IMR-90 (cell line): ENCODE data around the gene UBASH3B. TPM values are rescaled to one million over a fixed set of nuclear protein-coding genes. Genes with fewer than 3 reads are reported as not detected.

Experiments used
- ATAC-seq: fragments of 200-7000 bp; cut with Tn5 transposase; 2 replicates; pipeline ENCODE4 v1.9.1; 2020; ENCODE audit warnings: low read depth, mild to moderate bottlenecking, moderate library complexity
- BruUV-seq: library from RNA; stranded (reverse); fragments of 400-500 nt; replicated peaks from 2 replicates; lab custom pipeline; 2021; lab: Mats Ljungman, UMichigan
- CTCF ChIA-PET: fragments of 300-600 bp; formaldehyde crosslinking; extraction: SDS; loops from one replicate; lab custom pipeline; 2021; ENCODE audit warnings: antibody characterized with exemption; lab: Yijun Ruan, JAX
- POLR2A ChIA-PET: fragments of 300-600 bp; sonication (Branson Sonifier 250); formaldehyde crosslinking; loops from one replicate; lab custom pipeline; 2022; ENCODE audit warnings: antibody characterized with exemption; ENCODE audit not compliant: unreplicated experiment; lab: Charles Lee
- DNase-seq: peaks from one replicate; pipeline ENCODE4 v3.0.0; 2013
- H2AFZ ChIP-seq: replicated peaks from 2 replicates; pipeline ENCODE3; 2013; ENCODE audit warnings: low read length, mild to moderate bottlenecking; ENCODE audit not compliant: poor library complexity
- H2AK5ac ChIP-seq: 2 replicates; pipeline ENCODE4 v1.6.1; 2013; ENCODE audit warnings: low read depth, low read length, inconsistent platforms
- H2AK9ac ChIP-seq: replicated peaks from 2 replicates; pipeline ENCODE3; 2013; ENCODE audit warnings: mild to moderate bottlenecking, low read depth, low read length, moderate library complexity; ENCODE audit not compliant: poor library complexity
- H2BK120ac ChIP-seq: 2 replicates; pipeline ENCODE4 v1.6.1; 2013; ENCODE audit warnings: low read depth, low read length, inconsistent platforms
- H2BK15ac ChIP-seq: 3 replicates; pipeline ENCODE4 v1.6.1; 2013; ENCODE audit warnings: low read depth, low read length, inconsistent platforms
- H2BK20ac ChIP-seq: 2 replicates; pipeline ENCODE4 v1.6.1; 2013; ENCODE audit warnings: low read depth, mild to moderate bottlenecking, inconsistent platforms, low read length, moderate library complexity
- H2BK5ac ChIP-seq: 2 replicates; pipeline ENCODE4 v1.6.1; 2013; ENCODE audit warnings: mild to moderate bottlenecking, low read depth, low read length, inconsistent platforms; ENCODE audit not compliant: poor library complexity, severe bottlenecking
- H3K14ac ChIP-seq: replicated peaks from 2 replicates; pipeline ENCODE4 v1.6.1; 2013; ENCODE audit warnings: low read depth, low read length, inconsistent platforms
- H3K18ac ChIP-seq: 2 replicates; pipeline ENCODE4 v1.6.1; 2013; ENCODE audit warnings: low read depth, low read length, control low read depth
- H3K23ac ChIP-seq: 2 replicates; pipeline ENCODE4 v1.6.1; 2013; ENCODE audit warnings: low read depth, low read length, inconsistent platforms
- H3K27ac ChIP-seq: 2 replicates; pipeline ENCODE4 v1.5.1; 2013; ENCODE audit warnings: mild to moderate bottlenecking, control low read depth, low read length; ENCODE audit not compliant: insufficient read depth
- H3K27me3 ChIP-seq: 2 replicates; pipeline ENCODE4 v1.6.1; 2013; ENCODE audit warnings: low read length; ENCODE audit not compliant: control insufficient read depth, insufficient read depth
- H3K36me3 ChIP-seq: 2 replicates; pipeline ENCODE4 v1.6.1; 2013; ENCODE audit warnings: low read length, mixed read lengths; ENCODE audit not compliant: control insufficient read depth, insufficient read depth
- H3K4ac ChIP-seq: 2 replicates; pipeline ENCODE4 v1.6.1; 2013; ENCODE audit warnings: low read depth, low read length, inconsistent platforms
- H3K4me1 ChIP-seq: 2 replicates; pipeline ENCODE4 v1.6.1; 2013; ENCODE audit warnings: low read length, mixed read lengths; ENCODE audit not compliant: control insufficient read depth, insufficient read depth
- H3K4me2 ChIP-seq: 2 replicates; pipeline ENCODE4 v1.6.1; 2013; ENCODE audit warnings: low read depth, mild to moderate bottlenecking, control low read depth, low read length, moderate library complexity
- H3K4me3 ChIP-seq: 2 replicates; pipeline ENCODE4 v1.5.1; 2013; ENCODE audit warnings: low read depth, mild to moderate bottlenecking, control low read depth, low read length, moderate library complexity; ENCODE audit not compliant: insufficient read depth
- H3K56ac ChIP-seq: 2 replicates; pipeline ENCODE4 v1.6.1; 2013; ENCODE audit warnings: low read length, inconsistent platforms; ENCODE audit not compliant: insufficient read depth; ENCODE audit errors: extremely low read depth
- H3K79me1 ChIP-seq, 2 experiments: 2 replicates each; pipeline ENCODE4 v1.6.1; 2013; ENCODE audit warnings: low read length in 2 of 2, inconsistent platforms in 1 of 2, low read depth in 1 of 2
- H3K9ac ChIP-seq: 2 replicates; pipeline ENCODE4 v1.6.1; 2013; ENCODE audit warnings: low read depth, low read length, control low read depth
- H3K9me1 ChIP-seq: 2 replicates; pipeline ENCODE4 v1.6.1; 2013; ENCODE audit warnings: low read length, inconsistent platforms; ENCODE audit not compliant: insufficient read depth
- H3K9me3 ChIP-seq: 2 replicates; pipeline ENCODE4 v1.6.1; 2013; ENCODE audit warnings: low read length; ENCODE audit not compliant: control insufficient read depth, insufficient read depth
- H4K20me1 ChIP-seq: 2 replicates; pipeline ENCODE4 v1.6.1; 2013; ENCODE audit warnings: low read length, inconsistent platforms; ENCODE audit not compliant: insufficient read depth
- H4K5ac ChIP-seq: 2 replicates; pipeline ENCODE4 v1.6.1; 2013; ENCODE audit warnings: mild to moderate bottlenecking, low read depth, low read length, control low read depth
- H4K8ac ChIP-seq, 2 experiments: 2 replicates each; pipeline ENCODE4 v1.6.1; 2013; ENCODE audit warnings: low read depth in 2 of 2, low read length in 2 of 2, control low read depth in 1 of 2, inconsistent platforms in 1 of 2
- H4K91ac ChIP-seq: 2 replicates; pipeline ENCODE4 v1.6.1; 2013; ENCODE audit warnings: low read depth, low read length, inconsistent platforms; ENCODE audit not compliant: insufficient read depth
- BHLHE40 ChIP-seq: fragments of 150-350 bp; IDR thresholded peaks from 2 replicates; pipeline ENCODE4 v1.6.1; 2016; ENCODE audit warnings: mild to moderate bottlenecking, low read depth, low read length
- CEBPB ChIP-seq: IDR thresholded peaks from 2 replicates; pipeline ENCODE4 v1.6.1; 2012; ENCODE audit warnings: low read depth, low read length, improper control_type of control experiment
- CHD1 ChIP-seq: IDR thresholded peaks from 2 replicates; pipeline ENCODE4 v1.6.1; 2012; ENCODE audit warnings: low read depth, low read length, improper control_type of control experiment
- CTCF ChIP-seq: conservative IDR thresholded peaks from 2 replicates; pipeline ENCODE4 v1.5.1; 2012; ENCODE audit warnings: mild to moderate bottlenecking, low read depth, low read length, improper control_type of control experiment
- ELK1 ChIP-seq: fragments of 150-350 bp; IDR thresholded peaks from 2 replicates; pipeline ENCODE4 v1.6.1; 2016; ENCODE audit warnings: low read depth, mild to moderate bottlenecking, low read length, moderate library complexity, borderline replicate concordance
- FOS ChIP-seq: fragments of 150-350 bp; IDR thresholded peaks from 2 replicates; pipeline ENCODE4 v1.6.1; 2016; ENCODE audit warnings: low read depth, low read length
- MAFK ChIP-seq: IDR thresholded peaks from 2 replicates; pipeline ENCODE4 v1.6.1; 2012; ENCODE audit warnings: low read depth, low read length, improper control_type of control experiment
- MAZ ChIP-seq: IDR thresholded peaks from 2 replicates; pipeline ENCODE4 v1.6.1; 2012; ENCODE audit warnings: low read depth, mild to moderate bottlenecking, low read length, improper control_type of control experiment, moderate library complexity, borderline replicate concordance
- MXI1 ChIP-seq: IDR thresholded peaks from 2 replicates; pipeline ENCODE4 v1.6.1; 2012; ENCODE audit warnings: low read depth, mild to moderate bottlenecking, low read length, moderate library complexity, borderline replicate concordance
- NFE2L2 ChIP-seq: fragments of 150-350 bp; IDR thresholded peaks from 2 replicates; pipeline ENCODE4 v1.6.1; 2016; ENCODE audit warnings: low read depth, mild to moderate bottlenecking, low read length
- POLR2A ChIP-seq: IDR thresholded peaks from 2 replicates; pipeline ENCODE4 v1.6.1; 2012; ENCODE audit warnings: mild to moderate bottlenecking, low read depth, low read length
- RAD21 ChIP-seq: IDR thresholded peaks from 2 replicates; pipeline ENCODE4 v1.6.1; 2012; ENCODE audit warnings: low read length, improper control_type of control experiment
- RCOR1 ChIP-seq: IDR thresholded peaks from 2 replicates; pipeline ENCODE4 v1.6.1; 2012; ENCODE audit warnings: mild to moderate bottlenecking, low read length, improper control_type of control experiment; ENCODE audit not compliant: insufficient replicate concordance
- RFX5 ChIP-seq: IDR thresholded peaks from 2 replicates; pipeline ENCODE4 v1.8.0; 2012; ENCODE audit warnings: low read depth, mild to moderate bottlenecking, low read length, moderate library complexity
- USF2 ChIP-seq: fragments of 150-350 bp; IDR thresholded peaks from 2 replicates; pipeline ENCODE4 v1.6.1; 2017; ENCODE audit warnings: mild to moderate bottlenecking, antibody characterized with exemption, low read length, low read depth
- whole genome bisulfite sequencing, 2 experiments: methylation state at CpG; one replicate each; pipeline versions ENCODE4 v1.1.5 to v1.1.7; 2013; ENCODE audit warnings: missing lambda C conversion rate in 2 of 2; ENCODE audit not compliant: insufficient read length in 1 of 2; ENCODE audit errors: extremely low coverage in 2 of 2; 5-methylcytosine and 5-hydroxymethylcytosine counted together
- dilution Hi-C: fragments of 300-500 bp; cut with HindIII; formaldehyde crosslinking; loops from one replicate; pipeline ENCODE4 v1.14.3; 2018; ENCODE audit warnings: low sequenced_read_pairs; ENCODE audit not compliant: unreplicated experiment
- in situ Hi-C: fragments of 300-500 bp; cut with MboI; formaldehyde crosslinking; loops from 3 replicates; pipeline ENCODE4 v1.14.3; 2019; ENCODE audit warnings: low sequenced_read_pairs, inconsistent platforms, mixed read lengths
- intact Hi-C: fragments of 100-400 bp; cut with micrococcal nuclease; formaldehyde crosslinking; loops from 2 replicates; pipeline ENCODE4 v1.10.0; 2022
- polyA plus RNA-seq, 3 experiments: library from polyadenylated mRNA; depleted of rRNA; stranded (reverse); fragments of >200 nt; gene quantifications; 2 replicates each; pipeline ENCODE4 v1.2.3, GENCODE V29; 2012; ENCODE audit warnings: low replicate concordance in 1 of 3
- total RNA-seq: library from RNA; depleted of rRNA; stranded (reverse); fragments of >200 nt; gene quantifications from 2 replicates; pipeline ENCODE4 v1.2.3, GENCODE V29; 2012

The UBASH3B gene
- total and polyA plus RNA-seq, 2 of the 4 experiments (the other 2 are of a cell fraction): 27.2 to 48.0 TPM

GRCh38 chr11:122852074-122852795 is 196.7 kb downstream of the UBASH3B start:
- 79% methylated on average over 4 of the region's 10 CpGs; no CpG with 5 or more reads in 1 of the 2 experiments for WGBS, 2 experiments
- TF ChIP-seq FOS: no peak
- no peak for TF ChIP-seq RFX5
- TF ChIP-seq NFE2L2: no peak
- no peak for TF ChIP-seq ELK1
- TF ChIP-seq MAZ: no peak
- TF ChIP-seq CTCF: no peak
- TF ChIP-seq MAFK: no peak
- no peak for TF ChIP-seq POLR2A
- TF ChIP-seq BHLHE40: no peak
- no peak for TF ChIP-seq USF2
- no peak for TF ChIP-seq CHD1
- no peak for TF ChIP-seq MXI1
- no peak for TF ChIP-seq RCOR1
- TF ChIP-seq RAD21: no peak
- no peak for TF ChIP-seq CEBPB

More at GRCh38 chr11:122852074-122852795, 196.7 kb downstream of the UBASH3B start:
- H4K8ac ChIP-seq: no peak overlapping the region
- H3K27ac ChIP-seq: no peak overlapping the region
- H3K9ac ChIP-seq: no peak overlapping the region
- no peak overlapping the region for H2AFZ ChIP-seq
- POLR2A ChIA-PET: no interaction called here
- no peaks in the 10 kb centered on the region for H3K79me1 ChIP-seq
- DNase-seq: peak; percentile 53
- H3K4ac ChIP-seq: no peak overlapping the region
- H3K27me3 ChIP-seq: no peaks in the 10 kb centered on the region
- no peak overlapping the region for H2AK5ac ChIP-seq
- H2BK5ac ChIP-seq: no peak overlapping the region
- H3K14ac ChIP-seq: no peak overlapping the region; the same call in 1 of the 2 replicates
- H3K4me3 ChIP-seq: no peak overlapping the region
- H3K9me3 ChIP-seq: no peaks in the 10 kb centered on the region
- in situ Hi-C loops (loop anchor here (5.0 to 25.0 kb wide), 3 partner anchors 55 to 410 kb away; no protein-coding TSS in a partner anchor), dilution Hi-C loops (loop anchor here (25.0 kb wide), 1 partner anchor 185 kb away; no protein-coding TSS in a partner anchor), intact Hi-C loops (loop anchor here (5.0 kb wide), 1 partner anchor 70 kb away; no protein-coding TSS in a partner anchor)
- no peak overlapping the region for H3K18ac ChIP-seq
- peaks cover 4% of the 10 kb centered on the region for H3K4me1 ChIP-seq
- no peaks in the 10 kb centered on the region for H3K9me1 ChIP-seq
- no TSS peak for BruUV-seq
- no peaks in the 10 kb centered on the region for H3K36me3 ChIP-seq
- H2BK20ac ChIP-seq: no peak overlapping the region
- H2BK120ac ChIP-seq: no peak overlapping the region
- no peaks in the 10 kb centered on the region for H4K20me1 ChIP-seq
- no peak overlapping the region for H3K56ac ChIP-seq
- no peak overlapping the region for H2BK15ac ChIP-seq
- H2AK9ac ChIP-seq: no peak overlapping the region
- no peak overlapping the region for H4K5ac ChIP-seq
- no peak overlapping the region for H3K4me2 ChIP-seq
- CTCF ChIA-PET: interaction anchor here (0.6 to 4.9 kb wide), 6 partner anchors 42 to 223 kb away, joined by 3 to 39 read pairs (median 5); no protein-coding TSS in a partner anchor
- H3K23ac ChIP-seq: no peak overlapping the region
- no peak overlapping the region for H4K91ac ChIP-seq
- ATAC-seq: no peak
